ENCODE results near the gene ARHGAP1.

GRCh38 chr11:46733234-46733633 is 32.8 kb upstream of the ARHGAP1 start:
- TF ChIP-seq, protein P1, sequence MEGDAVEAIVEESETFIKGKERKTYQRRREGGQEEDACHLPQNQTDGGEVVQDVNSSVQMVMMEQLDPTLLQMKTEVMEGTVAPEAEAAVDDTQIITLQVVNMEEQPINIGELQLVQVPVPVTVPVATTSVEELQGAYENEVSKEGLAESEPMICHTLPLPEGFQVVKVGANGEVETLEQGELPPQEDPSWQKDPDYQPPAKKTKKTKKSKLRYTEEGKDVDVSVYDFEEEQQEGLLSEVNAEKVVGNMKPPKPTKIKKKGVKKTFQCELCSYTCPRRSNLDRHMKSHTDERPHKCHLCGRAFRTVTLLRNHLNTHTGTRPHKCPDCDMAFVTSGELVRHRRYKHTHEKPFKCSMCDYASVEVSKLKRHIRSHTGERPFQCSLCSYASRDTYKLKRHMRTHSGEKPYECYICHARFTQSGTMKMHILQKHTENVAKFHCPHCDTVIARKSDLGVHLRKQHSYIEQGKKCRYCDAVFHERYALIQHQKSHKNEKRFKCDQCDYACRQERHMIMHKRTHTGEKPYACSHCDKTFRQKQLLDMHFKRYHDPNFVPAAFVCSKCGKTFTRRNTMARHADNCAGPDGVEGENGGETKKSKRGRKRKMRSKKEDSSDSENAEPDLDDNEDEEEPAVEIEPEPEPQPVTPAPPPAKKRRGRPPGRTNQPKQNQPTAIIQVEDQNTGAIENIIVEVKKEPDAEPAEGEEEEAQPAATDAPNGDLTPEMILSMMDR (IDR thresholded peaks at IDR 0.05) = no peak
- TF ChIP-seq POLR2A (IDR thresholded peaks at IDR 0.05) = no peak
